GM23338 (cell line): Measurements from ENCODE around the gene RRAD. TPM values are rescaled to one million over a fixed set of nuclear protein-coding genes. Genes with fewer than 3 reads are reported as not detected.

Source experiments
- ATAC-seq: fragments of 200-7000 bp; cut with Tn5 transposase; 3 replicates; pipeline ENCODE4 v1.9.1; 2020
- DNase-seq: peaks from one replicate; pipeline ENCODE4 v3.0.0-alpha.2; 2015; ENCODE audit warnings: low spot score
- H2AFZ ChIP-seq: fragments of 200-600 bp; sonication (generic); 2 replicates; pipeline ENCODE4 v1.8.0; 2016; ENCODE audit warnings: antibody characterized with exemption, mild to moderate bottlenecking, moderate library complexity
- H3F3A ChIP-seq: fragments of 200-600 bp; sonication (generic); replicated peaks from 2 replicates; pipeline ENCODE4 v1.8.0; 2017; ENCODE audit warnings: antibody characterized with exemption, mixed run types, low read depth
- H3K27ac ChIP-seq: fragments of 200-600 bp; sonication (generic); 2 replicates; pipeline ENCODE4 v1.6.1; 2016; ENCODE audit warnings: low read depth
- H3K27me3 ChIP-seq: fragments of 200-600 bp; sonication (generic); 2 replicates; pipeline ENCODE4 v1.8.0; 2016; ENCODE audit warnings: mild to moderate bottlenecking, mixed run types, moderate library complexity; ENCODE audit not compliant: insufficient read depth
- H3K36me3 ChIP-seq: fragments of 200-600 bp; sonication (generic); 2 replicates; pipeline ENCODE4 v1.8.0; 2016; ENCODE audit warnings: mild to moderate bottlenecking; ENCODE audit not compliant: insufficient read depth
- H3K4me1 ChIP-seq: fragments of 200-600 bp; sonication (generic); 2 replicates; pipeline ENCODE4 v1.8.0; 2016; ENCODE audit warnings: mild to moderate bottlenecking, moderate library complexity; ENCODE audit not compliant: insufficient read depth
- H3K4me2 ChIP-seq: fragments of 200-600 bp; sonication (generic); 2 replicates; pipeline ENCODE4 v1.7.1; 2017; ENCODE audit warnings: mixed run types
- H3K4me3 ChIP-seq: fragments of 200-600 bp; sonication (generic); 2 replicates; pipeline ENCODE4 v1.6.1; 2016; ENCODE audit warnings: mixed run types
- H3K79me2 ChIP-seq: fragments of 200-600 bp; sonication (generic); replicated peaks from 2 replicates; pipeline ENCODE4 v1.8.0; 2017; ENCODE audit warnings: mild to moderate bottlenecking; ENCODE audit not compliant: insufficient read depth
- H3K9me2 ChIP-seq: fragments of 200-600 bp; sonication (generic); 2 replicates; pipeline ENCODE4 v1.8.0; 2017; ENCODE audit not compliant: insufficient read depth
- H4K20me1 ChIP-seq: fragments of 200-600 bp; sonication (generic); replicated peaks from 2 replicates; pipeline ENCODE4 v1.8.0; 2017; ENCODE audit warnings: mild to moderate bottlenecking; ENCODE audit not compliant: insufficient read depth
- H3K27ac Mint-ChIP-seq: 2 replicates; pipeline ENCODE4 v1.8.0; 2020; ENCODE audit warnings: inconsistent platforms, mild to moderate bottlenecking, moderate library complexity, mixed read lengths
- H3K27me3 Mint-ChIP-seq: 3 replicates; pipeline ENCODE4 v1.8.0; 2022; ENCODE audit warnings: low read depth, mild to moderate bottlenecking, moderate library complexity, mixed read lengths, inconsistent platforms; ENCODE audit not compliant: insufficient read depth, poor library complexity
- H3K36me3 Mint-ChIP-seq: 3 replicates; pipeline ENCODE4 v1.8.0; 2021; ENCODE audit warnings: low read depth, mild to moderate bottlenecking, inconsistent platforms, moderate library complexity, mixed read lengths
- H3K4me1 Mint-ChIP-seq: 3 replicates; pipeline ENCODE4 v1.8.0; 2020; ENCODE audit warnings: mild to moderate bottlenecking, inconsistent platforms, mixed read lengths
- H3K4me3 Mint-ChIP-seq: 3 replicates; pipeline ENCODE4 v1.8.0; 2021; ENCODE audit warnings: moderate library complexity, mild to moderate bottlenecking, inconsistent platforms, mixed read lengths
- H3K9me3 Mint-ChIP-seq: 3 replicates; pipeline ENCODE4 v1.8.0; 2020; ENCODE audit warnings: moderate library complexity, mild to moderate bottlenecking, inconsistent platforms, mixed read lengths
- CREB1 ChIP-seq: fragments of 250-450 bp; sonication (Bioruptor Pico); IDR thresholded peaks from 2 replicates; pipeline ENCODE4 v1.5.0; 2020; ENCODE audit warnings: low read depth, mild to moderate bottlenecking, moderate library complexity
- EZH2 ChIP-seq: fragments of 200-600 bp; sonication (generic); IDR thresholded peaks from one replicate; pipeline ENCODE4 v1.8.0; 2017; ENCODE audit warnings: antibody characterized with exemption, mild to moderate bottlenecking, low read depth; ENCODE audit not compliant: unreplicated experiment
- EZH2phosphoT487 ChIP-seq: fragments of 200-600 bp; sonication (generic); IDR thresholded peaks from one replicate; pipeline ENCODE4 v1.8.1; 2018; ENCODE audit warnings: antibody characterized with exemption; ENCODE audit not compliant: unreplicated experiment
- JUNB ChIP-seq: IDR thresholded peaks from one replicate; pipeline ENCODE4 v1.6.1; 2016; ENCODE audit warnings: antibody characterized with exemption; ENCODE audit not compliant: unreplicated experiment
- NANOG ChIP-seq: IDR thresholded peaks from 2 replicates; pipeline ENCODE4 v1.6.1; 2016; ENCODE audit warnings: antibody characterized with exemption, borderline replicate concordance
- POLR2AphosphoS5 ChIP-seq: IDR thresholded peaks from 2 replicates; pipeline ENCODE4 v1.6.1; 2016; ENCODE audit warnings: antibody characterized with exemption, low read depth
- REST ChIP-seq: IDR thresholded peaks from one replicate; pipeline ENCODE4 v1.6.1; 2018; ENCODE audit warnings: antibody characterized with exemption; ENCODE audit not compliant: unreplicated experiment
- STAT1 ChIP-seq: IDR thresholded peaks from one replicate; pipeline ENCODE4 v1.6.1; 2016; ENCODE audit warnings: antibody characterized with exemption; ENCODE audit not compliant: unreplicated experiment
- ZNF114 ChIP-seq: fragments of 250-450 bp; sonication (Bioruptor Pico); IDR thresholded peaks from 2 replicates; pipeline ENCODE4 v1.5.0; 2020; ENCODE audit warnings: mild to moderate bottlenecking, moderate library complexity
- ZNF331 ChIP-seq: fragments of 250-450 bp; sonication (Bioruptor Pico); IDR thresholded peaks from 2 replicates; pipeline ENCODE4 v1.5.0; 2020; ENCODE audit warnings: low read depth, mild to moderate bottlenecking, moderate library complexity
- ZNF462 ChIP-seq: fragments of 250-450 bp; sonication (Bioruptor Pico); IDR thresholded peaks from 2 replicates; pipeline ENCODE4 v1.5.0; 2020; ENCODE audit warnings: mild to moderate bottlenecking, moderate library complexity
- polyA plus RNA-seq: library from polyadenylated mRNA; unstranded; fragments of >200 nt; fragmentation: Nextera tagmentation; extraction: Ambion mirVana; gene quantifications from 2 replicates; pipeline ENCODE4 v1.2.1, GENCODE V29; 2016
- total RNA-seq: library from RNA; depleted of rRNA; stranded (reverse); fragments of >200 nt; shearing (Covaris generic); gene quantifications from 2 replicates; pipeline ENCODE4 v1.2.3, GENCODE V29; 2014
- TF ChIP-seq, protein P1 (sequence below): IDR thresholded peaks from 2 replicates; pipeline ENCODE4 v1.6.1; 2016; ENCODE audit warnings: antibody characterized with exemption
- TF ChIP-seq, protein P2 (sequence below), 2 experiments: fragments of 200-600 bp in 1 of 2; sonication (generic) in 1 of 2; conservative IDR thresholded peaks; 2 replicates each; pipeline versions ENCODE4 v1.5.1 to v1.6.1; 2016 to 2017; ENCODE audit warnings: antibody characterized with exemption in 2 of 2, low read depth in 2 of 2, mild to moderate bottlenecking in 2 of 2, moderate library complexity in 1 of 2

RRAD gene
- total and polyA plus RNA-seq, 2 experiments from 2014 or later: 0.18 TPM; not detected in 1

GRCh38 chr16:66913711-66914110, 11.6 kb downstream of the RRAD start:
- Mint-ChIP-seq H3K4me1 (no peaks in the 10 kb centered on the region), H3K4me3 (no peak overlapping the region), H3K36me3 (no peaks in the 10 kb centered on the region), H3K27ac (no peak overlapping the region), H3K9me3 (no peaks in the 10 kb centered on the region; the same call in 2 of the 3 replicates), H3K27me3 (peaks cover 12% of the 10 kb centered on the region)
- Histone ChIP-seq H3K9me2 (no peaks in the 10 kb centered on the region), H3K4me3 (no peak overlapping the region), H2AFZ (no peak overlapping the region), H3K4me2 (no peak overlapping the region), H3K36me3 (no peaks in the 10 kb centered on the region), H3K79me2 (no peaks in the 10 kb centered on the region), H3K27ac (no peak overlapping the region), H3K27me3 (no peaks in the 10 kb centered on the region), H4K20me1 (no peaks in the 10 kb centered on the region), H3K4me1 (no peaks in the 10 kb centered on the region), H3F3A (no peaks in the 10 kb centered on the region)
- TF ChIP-seq ZNF114 (CRISPR knock-in tag): no peak
- TF ChIP-seq JUNB: no peak
- no peak for TF ChIP-seq EZH2
- TF ChIP-seq REST: no peak
- TF ChIP-seq ZNF331: no peak
- TF ChIP-seq CREB1 (CRISPR knock-in tag): no peak
- TF ChIP-seq POLR2AphosphoS5: no peak
- TF ChIP-seq NANOG: no peak
- TF ChIP-seq, protein P1, sequence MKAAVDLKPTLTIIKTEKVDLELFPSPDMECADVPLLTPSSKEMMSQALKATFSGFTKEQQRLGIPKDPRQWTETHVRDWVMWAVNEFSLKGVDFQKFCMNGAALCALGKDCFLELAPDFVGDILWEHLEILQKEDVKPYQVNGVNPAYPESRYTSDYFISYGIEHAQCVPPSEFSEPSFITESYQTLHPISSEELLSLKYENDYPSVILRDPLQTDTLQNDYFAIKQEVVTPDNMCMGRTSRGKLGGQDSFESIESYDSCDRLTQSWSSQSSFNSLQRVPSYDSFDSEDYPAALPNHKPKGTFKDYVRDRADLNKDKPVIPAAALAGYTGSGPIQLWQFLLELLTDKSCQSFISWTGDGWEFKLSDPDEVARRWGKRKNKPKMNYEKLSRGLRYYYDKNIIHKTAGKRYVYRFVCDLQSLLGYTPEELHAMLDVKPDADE: no peak
- no peak for TF ChIP-seq EZH2phosphoT487
- no peak for TF ChIP-seq STAT1
- TF ChIP-seq ZNF462 (CRISPR knock-in tag): no peak
- TF ChIP-seq, protein P2, sequence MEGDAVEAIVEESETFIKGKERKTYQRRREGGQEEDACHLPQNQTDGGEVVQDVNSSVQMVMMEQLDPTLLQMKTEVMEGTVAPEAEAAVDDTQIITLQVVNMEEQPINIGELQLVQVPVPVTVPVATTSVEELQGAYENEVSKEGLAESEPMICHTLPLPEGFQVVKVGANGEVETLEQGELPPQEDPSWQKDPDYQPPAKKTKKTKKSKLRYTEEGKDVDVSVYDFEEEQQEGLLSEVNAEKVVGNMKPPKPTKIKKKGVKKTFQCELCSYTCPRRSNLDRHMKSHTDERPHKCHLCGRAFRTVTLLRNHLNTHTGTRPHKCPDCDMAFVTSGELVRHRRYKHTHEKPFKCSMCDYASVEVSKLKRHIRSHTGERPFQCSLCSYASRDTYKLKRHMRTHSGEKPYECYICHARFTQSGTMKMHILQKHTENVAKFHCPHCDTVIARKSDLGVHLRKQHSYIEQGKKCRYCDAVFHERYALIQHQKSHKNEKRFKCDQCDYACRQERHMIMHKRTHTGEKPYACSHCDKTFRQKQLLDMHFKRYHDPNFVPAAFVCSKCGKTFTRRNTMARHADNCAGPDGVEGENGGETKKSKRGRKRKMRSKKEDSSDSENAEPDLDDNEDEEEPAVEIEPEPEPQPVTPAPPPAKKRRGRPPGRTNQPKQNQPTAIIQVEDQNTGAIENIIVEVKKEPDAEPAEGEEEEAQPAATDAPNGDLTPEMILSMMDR (conservative IDR thresholded peaks at IDR 0.05; ENCODE audit: low read depth in 2 of 2): no peak
- no peak for ATAC-seq
- DNase-seq: no peak
